Measurements from ENCODE around the gene SH3PXD2A. TPM values are rescaled to one million over a fixed set of nuclear protein-coding genes. Genes with fewer than 3 reads are reported as not detected.

Gene SH3PXD2A
- total RNA-seq, 5 donors from 2014 or later (not counting 1 experiment from before 2014, with no cell fraction given): 5.8 to 11.8 (median 9.8) TPM

DNA sequence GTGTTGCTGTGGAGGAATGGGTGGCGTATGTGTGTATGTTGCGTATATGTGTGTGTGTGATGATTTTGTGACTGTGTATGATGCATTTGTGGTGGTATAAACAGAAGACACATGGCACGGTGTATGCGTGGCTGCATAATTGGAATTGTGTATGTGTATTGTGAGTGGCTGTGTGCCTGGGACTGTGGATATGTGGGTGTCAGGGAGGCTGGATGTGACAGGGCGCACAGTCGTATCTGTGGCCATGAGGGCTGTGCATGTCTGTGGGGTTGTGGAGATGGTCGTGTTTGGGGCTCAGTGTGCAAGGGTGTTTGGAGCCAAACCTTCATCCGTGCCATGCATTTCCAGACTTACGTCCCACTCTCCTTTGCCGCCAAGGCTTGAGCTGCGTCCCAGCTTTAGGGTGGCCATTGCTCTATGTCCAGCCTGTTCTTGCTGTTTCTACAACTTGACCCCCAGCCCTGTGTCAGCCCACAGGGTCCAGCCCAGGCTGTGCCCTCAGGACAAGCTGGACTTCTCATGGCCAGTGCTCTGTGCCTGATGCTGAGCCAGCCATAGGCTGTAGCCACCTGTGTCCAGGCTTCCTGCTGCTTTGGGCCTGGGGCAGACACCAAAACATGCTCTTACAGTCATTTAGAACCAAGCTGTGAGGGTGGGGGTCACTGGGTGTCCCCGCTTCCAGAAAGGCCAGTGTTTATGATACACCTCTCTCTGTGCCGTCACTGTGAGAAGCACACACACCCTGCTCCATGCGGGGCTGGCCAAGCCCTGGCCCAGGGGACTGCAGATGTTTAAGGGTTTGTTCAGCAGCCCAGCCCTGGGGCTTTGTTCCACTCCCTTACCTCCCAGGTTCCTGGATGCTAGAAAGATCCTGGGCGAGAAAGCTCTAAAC, 234.2 kb downstream of the SH3PXD2A start:
- peaks cover 4 to 8% of the 10 kb centered on the region in 2 donors for H3K36me3 ChIP-seq (ENCODE audit: control insufficient read depth in 2 of 2, extremely low read depth in 1 of 2, insufficient read depth in 1 of 2, low read length in 1 of 2)
- H3K27me3 Mint-ChIP-seq: no peaks in the 10 kb centered on the region
- no peak overlapping the region for H3K4me3 Mint-ChIP-seq
- no peaks in the 10 kb centered on the region for H3K4me1 ChIP-seq (ENCODE audit: control insufficient read depth in 1 of 2, extremely low read depth in 1 of 2, insufficient read depth in 2 of 2, low read length in 2 of 2)
- H3K4me3 ChIP-seq (ENCODE audit: control insufficient read depth in 1 of 2, extremely low read depth in 1 of 2, low read length in 1 of 2): no peak overlapping the region
- H3K36me3 Mint-ChIP-seq: peaks cover 7% of the 10 kb centered on the region
- H3K27ac ChIP-seq (ENCODE audit: low read length): no peak overlapping the region
- H3K27ac Mint-ChIP-seq: no peak overlapping the region
- H3K9me3 ChIP-seq: no peaks in the 10 kb centered on the region
- H3K27me3 ChIP-seq (replicated peaks in 1 of 2; ENCODE audit: control insufficient read depth in 2 of 2, extremely low read depth in 1 of 2, insufficient read depth in 2 of 2, low read length in 1 of 2): no peaks in the 10 kb centered on the region
- ChIA-PET POLR2A (no interaction called here), CTCF (no interaction called here)
- no peaks in the 10 kb centered on the region for H3K9me3 Mint-ChIP-seq
- DNase-seq (no peak), ATAC-seq (replicated peaks in 1 of 4) (no peak)
- H3K4me1 Mint-ChIP-seq: no peaks in the 10 kb centered on the region
- 97% methylated on average over 10 of the region's 15 CpGs for WGBS (ENCODE audit: insufficient coverage)

DNA sequence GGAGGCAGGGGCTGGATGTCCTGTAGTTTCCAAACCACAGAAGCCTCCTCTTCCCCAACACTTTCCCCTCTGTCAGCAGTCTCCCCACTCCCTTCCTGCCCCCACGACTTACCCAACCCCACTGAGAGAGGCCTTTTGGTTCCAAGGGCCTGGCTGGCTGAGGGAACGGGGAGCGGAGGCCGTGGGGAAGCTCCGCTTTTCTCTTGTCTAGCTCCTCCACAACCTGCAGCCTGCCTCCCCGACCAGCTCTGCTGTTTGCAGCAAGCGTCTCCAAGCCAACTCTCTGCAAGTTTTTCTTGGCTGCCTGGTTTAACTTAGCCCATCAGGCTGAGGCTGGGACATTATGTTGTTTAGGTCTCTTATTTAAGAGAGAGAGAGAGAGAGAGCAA, 235.0 kb downstream of the SH3PXD2A start:
- no peak for ATAC-seq (replicated peaks in 1 of 4)
- WGBS (ENCODE audit: insufficient coverage): 84% methylated on average over 5 of the region's 7 CpGs
- ChIA-PET POLR2A (no interaction called here), CTCF (no interaction called here)
- Histone ChIP-seq H3K9me3 (no peaks in the 10 kb centered on the region), H3K36me3 (ENCODE audit: control insufficient read depth in 2 of 2, extremely low read depth in 1 of 2, insufficient read depth in 1 of 2, low read length in 1 of 2) (peaks cover 4 to 7% of the 10 kb centered on the region in 2 donors), H3K27me3 (replicated peaks in 1 of 2; ENCODE audit: control insufficient read depth in 2 of 2, extremely low read depth in 1 of 2, insufficient read depth in 2 of 2, low read length in 1 of 2) (no peaks in the 10 kb centered on the region), H3K27ac (ENCODE audit: low read length) (no peak overlapping the region), H3K4me3 (ENCODE audit: control insufficient read depth in 1 of 2, extremely low read depth in 1 of 2, low read length in 1 of 2) (no peak overlapping the region), H3K4me1 (ENCODE audit: control insufficient read depth in 1 of 2, extremely low read depth in 1 of 2, insufficient read depth in 2 of 2, low read length in 2 of 2) (no peaks in the 10 kb centered on the region)
- DNase-seq: no peak
- Mint-ChIP-seq H3K4me3 (no peak overlapping the region), H3K27ac (no peak overlapping the region), H3K4me1 (no peaks in the 10 kb centered on the region), H3K9me3 (no peaks in the 10 kb centered on the region), H3K36me3 (peaks cover 7% of the 10 kb centered on the region), H3K27me3 (no peaks in the 10 kb centered on the region)

GRCh38 chr10:103619424-103620351, 235.7 kb downstream of the SH3PXD2A start:
- Mint-ChIP-seq H3K4me3 (no peak overlapping the region), H3K27me3 (no peaks in the 10 kb centered on the region), H3K4me1 (peaks cover 0 to 3% (median 0%) of the 10 kb centered on the region in 3 donors), H3K9me3 (no peaks in the 10 kb centered on the region), H3K27ac (no peak overlapping the region), H3K36me3 (peaks cover 7% of the 10 kb centered on the region)
- POLR2A ChIA-PET: no interaction called here
- Histone ChIP-seq H3K4me1 (ENCODE audit: control insufficient read depth in 1 of 2, extremely low read depth in 1 of 2, insufficient read depth in 2 of 2, low read length in 2 of 2) (no peaks in the 10 kb centered on the region), H3K27ac (ENCODE audit: low read length) (no peak overlapping the region), H3K27me3 (replicated peaks in 1 of 2; ENCODE audit: control insufficient read depth in 2 of 2, extremely low read depth in 1 of 2, insufficient read depth in 2 of 2, low read length in 1 of 2) (no peaks in the 10 kb centered on the region), H3K36me3 (ENCODE audit: control insufficient read depth in 2 of 2, extremely low read depth in 1 of 2, insufficient read depth in 1 of 2, low read length in 1 of 2) (peaks cover 0 to 2% of the 10 kb centered on the region in 2 donors), H3K9me3 (no peaks in the 10 kb centered on the region), H3K4me3 (ENCODE audit: control insufficient read depth in 1 of 2, extremely low read depth in 1 of 2, low read length in 1 of 2) (no peak overlapping the region)
- DNase-seq: no peak
- whole genome bisulfite sequencing (ENCODE audit: insufficient coverage): 88% methylated on average over 14 of the region's 22 CpGs
- no peak for ATAC-seq (replicated peaks in 1 of 4)
- CTCF ChIA-PET: interaction anchor here in 1 of 2 donors (1.0 kb wide), 1 partner anchor 13 kb away, joined by 4 read pairs; no protein-coding TSS in a partner anchor

- Histone ChIP-seq H3K36me3 (ENCODE audit: control insufficient read depth in 2 of 2, extremely low read depth in 1 of 2, insufficient read depth in 1 of 2, low read length in 1 of 2) (peaks cover 0 to 2% of the 10 kb centered on the region in 2 donors), H3K9me3 (no peaks in the 10 kb centered on the region), H3K4me1 (ENCODE audit: control insufficient read depth in 1 of 2, extremely low read depth in 1 of 2, insufficient read depth in 2 of 2, low read length in 2 of 2) (no peaks in the 10 kb centered on the region), H3K4me3 (ENCODE audit: control insufficient read depth in 1 of 2, extremely low read depth in 1 of 2, low read length in 1 of 2) (no peak overlapping the region), H3K27me3 (replicated peaks in 1 of 2; ENCODE audit: control insufficient read depth in 2 of 2, extremely low read depth in 1 of 2, insufficient read depth in 2 of 2, low read length in 1 of 2) (no peaks in the 10 kb centered on the region), H3K27ac (ENCODE audit: low read length) (no peak overlapping the region)
- 91% methylated on average over 17 of the region's 19 CpGs for WGBS (ENCODE audit: insufficient coverage)
- ChIA-PET POLR2A (no interaction called here), CTCF (interaction anchor here (0.6 to 1.0 kb wide), 2 partner anchors 12 to 243 kb away, joined by 4 to 9 read pairs; no protein-coding TSS in a partner anchor)
- Mint-ChIP-seq H3K4me3 (no peak overlapping the region), H3K36me3 (peaks cover 7% of the 10 kb centered on the region), H3K4me1 (peaks cover 0 to 5% (median 0%) of the 10 kb centered on the region in 3 donors), H3K9me3 (no peaks in the 10 kb centered on the region), H3K27me3 (no peaks in the 10 kb centered on the region), H3K27ac (no peak overlapping the region)
- no peak for ATAC-seq (replicated peaks in 1 of 4)
- DNase-seq: no peak
Measured at GRCh38 chr10:103618575-103619423, 236.6 kb downstream of the SH3PXD2A start.

DNA sequence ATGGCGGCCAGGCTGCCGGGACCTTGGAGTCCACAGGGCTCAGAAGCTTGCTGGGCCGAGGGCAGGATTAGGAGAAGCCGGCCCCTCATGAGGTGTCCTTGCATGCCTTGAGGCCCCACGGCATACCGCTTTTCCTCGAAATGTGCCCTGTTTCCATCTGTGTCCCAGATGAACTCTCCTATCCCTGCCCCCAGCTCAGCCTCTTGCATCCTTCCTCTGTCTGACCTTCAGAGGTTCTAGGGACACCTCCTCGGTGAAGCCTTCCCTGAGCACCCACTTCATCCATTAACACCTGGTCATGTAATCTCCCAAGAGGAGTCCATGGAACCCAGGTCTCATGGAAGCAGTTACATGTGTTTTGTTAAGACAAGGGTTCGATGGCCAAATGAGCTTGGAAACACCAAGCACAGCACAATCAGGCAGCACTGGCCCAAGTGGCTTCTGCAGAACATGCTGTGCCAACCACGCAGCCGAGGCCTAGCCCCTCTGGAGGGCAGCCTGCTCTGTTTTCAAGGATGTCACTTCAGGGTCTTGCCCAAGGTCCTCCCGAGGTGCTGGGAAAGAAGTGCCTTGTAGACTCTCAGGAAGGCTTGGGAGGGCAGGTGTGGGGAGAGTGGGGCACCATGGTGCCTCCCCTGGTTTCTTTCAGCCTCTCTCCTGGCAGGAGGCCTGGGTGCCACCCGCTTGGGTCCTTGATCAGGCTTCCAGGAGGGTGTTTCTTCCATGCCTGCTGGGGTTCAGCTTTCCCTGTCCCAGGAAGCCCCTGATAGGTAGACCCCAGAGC, 237.6 kb downstream of the SH3PXD2A start:
- no peak overlapping the region for H3K27ac Mint-ChIP-seq
- POLR2A ChIA-PET: no interaction called here

More for the DNA sequence above, 237.6 kb downstream of the SH3PXD2A start:
- H3K4me3 ChIP-seq (ENCODE audit: control insufficient read depth in 1 of 2, extremely low read depth in 1 of 2, low read length in 1 of 2): no peak overlapping the region
- CTCF ChIA-PET: interaction anchor here in 1 of 2 donors (0.5 kb wide), 1 partner anchor 30 kb away, joined by 3 read pairs; no protein-coding TSS in a partner anchor
- DNase-seq: no peak
- H3K36me3 ChIP-seq (ENCODE audit: control insufficient read depth in 2 of 2, extremely low read depth in 1 of 2, insufficient read depth in 1 of 2, low read length in 1 of 2): peaks cover 0 to 1% of the 10 kb centered on the region in 2 donors
- Mint-ChIP-seq H3K36me3 (peaks cover 13% of the 10 kb centered on the region), H3K4me3 (no peak overlapping the region), H3K4me1 (peaks cover 0 to 5% (median 0%) of the 10 kb centered on the region in 3 donors), H3K27me3 (no peaks in the 10 kb centered on the region), H3K9me3 (no peaks in the 10 kb centered on the region)
- no peaks in the 10 kb centered on the region for H3K9me3 ChIP-seq
- no peaks in the 10 kb centered on the region for H3K27me3 ChIP-seq (replicated peaks in 1 of 2; ENCODE audit: control insufficient read depth in 2 of 2, extremely low read depth in 1 of 2, insufficient read depth in 2 of 2, low read length in 1 of 2)
- H3K4me1 ChIP-seq (ENCODE audit: control insufficient read depth in 1 of 2, extremely low read depth in 1 of 2, insufficient read depth in 2 of 2, low read length in 2 of 2): no peaks in the 10 kb centered on the region
- 90% methylated on average over 12 of the region's 13 CpGs for WGBS (ENCODE audit: insufficient coverage)
- ATAC-seq (replicated peaks in 1 of 4): no peak
- H3K27ac ChIP-seq (ENCODE audit: low read length): no peak overlapping the region

Measured in T-cell (primary cell).